Kidney (tissue), 14 donors: ENCODE results near the gene CLTB. TPM values are rescaled to one million over a fixed set of nuclear protein-coding genes. Genes with fewer than 3 reads are reported as not detected.
A peak's percentile ranks its signal among the peaks of the same experiment; 100 is the strongest.

Experiments used
- DNase-seq, 5 donors: peaks; one replicate each; pipeline ENCODE4 v3.0.0-alpha.2; 2013 to 2020
- FAIRE-seq: peaks from 2 replicates; lab custom pipeline; 2012; peaks lifted over from hg19 to GRCh38; lab: Jason Lieb, UNC
- H3K27ac ChIP-seq, 2 donors: one replicate each; pipeline ENCODE4 v1.7.0; 2013; ENCODE audit warnings: low read depth in 2 of 2, low read length in 2 of 2, inconsistent platforms in 1 of 2
- H3K27me3 ChIP-seq: one replicate; pipeline ENCODE4 v1.7.1; 2013; ENCODE audit warnings: low read length, inconsistent platforms; ENCODE audit not compliant: control insufficient read depth, insufficient read depth
- H3K36me3 ChIP-seq, 3 donors: one replicate each; pipeline versions ENCODE4 v1.7.0 to v1.7.1; 2013; ENCODE audit warnings: low read length in 3 of 3, control low read depth in 1 of 3, inconsistent platforms in 1 of 3; ENCODE audit not compliant: insufficient read depth in 3 of 3, control insufficient read depth in 2 of 3
- H3K4me1 ChIP-seq, 3 donors: one replicate each; pipeline versions ENCODE4 v1.7.0 to v1.7.1; 2013; ENCODE audit warnings: low read length in 3 of 3, inconsistent platforms in 1 of 3, low read depth in 1 of 3; ENCODE audit not compliant: control insufficient read depth in 2 of 3, insufficient read depth in 2 of 3
- H3K4me3 ChIP-seq, 3 donors: one replicate each; pipeline versions ENCODE4 v1.7.0 to v1.8.1; 2013; ENCODE audit warnings: low read length in 3 of 3, control low read depth in 1 of 3, inconsistent platforms in 1 of 3
- H3K9ac ChIP-seq, 3 donors: one replicate each; pipeline versions ENCODE4 v1.7.0 to v1.7.1; 2013; ENCODE audit warnings: low read length in 3 of 3, control low read depth in 1 of 3, inconsistent platforms in 1 of 3
- H3K9me3 ChIP-seq, 3 donors: one replicate each; pipeline versions ENCODE4 v1.7.0 to v1.7.1; 2013; ENCODE audit warnings: low read length in 3 of 3, control low read depth in 1 of 3, inconsistent platforms in 1 of 3; ENCODE audit not compliant: control insufficient read depth in 2 of 3, insufficient read depth in 1 of 3
- CTCF ChIP-seq: IDR thresholded peaks from 3 replicates; pipeline ENCODE4 v1.5.1; 2012; ENCODE audit warnings: mild to moderate bottlenecking, moderate library complexity, borderline replicate concordance; ENCODE audit not compliant: insufficient read depth; ENCODE audit errors: extremely low read depth
- intact Hi-C: fragments of 100-400 bp; cut with DNase I; formaldehyde crosslinking; loops from one replicate; pipeline ENCODE4 v1.11.1; 2022
- polyA plus RNA-seq: library from polyadenylated mRNA; stranded (reverse); fragments of 350-450 nt; fragmentation: Illumina TruSeq; extraction: RNeasy Lipid Tissue Mini Kit (QIAGEN cat#74804); gene quantifications from one replicate; pipeline ENCODE4 v1.2.3, GENCODE V29; 2014; ENCODE audit warnings: low read depth, low replicate concordance; ENCODE audit not compliant: insufficient read depth
- total RNA-seq: library from RNA; stranded (reverse); fragmentation: NEBNext Ultra II Directional; extraction: Animal tissue kit (Norgen Biotek cat#: 25700); gene quantifications from one replicate; pipeline ENCODE4 v1.2.1, GENCODE V29; 2021
- donor health status: control.
- donor health status: control.
- donor health status: control.
- donor health status: control.
- donor health status: control.
- donor health status: DM: yes; HTN: yes; CAD: no.
- donor health status: Normal renal cell carcinoma (clear cell type).

The CLTB gene
- total and polyA plus RNA-seq, 2 donors from 2014 or later, result 76.3 to 151 TPM

GRCh38 chr5:176406436-176407052 lies 9.8 kb downstream of the CLTB start:
- H3K36me3 ChIP-seq, result peaks cover 0 to 8% (median 0%) of the 10 kb centered on the region in 3 donors
- DNase-seq, result no peak
- H3K4me1 ChIP-seq, result no peaks in the 10 kb centered on the region
- no peak for TF ChIP-seq CTCF
- H3K27me3 ChIP-seq, result no peaks in the 10 kb centered on the region
- H3K4me3 ChIP-seq, result no peak overlapping the region
- H3K9ac ChIP-seq, result no peak overlapping the region
- intact Hi-C loops, result no loop called here
- no peak overlapping the region for H3K27ac ChIP-seq
- no peak for FAIRE-seq
- H3K9me3 ChIP-seq, result no peaks in the 10 kb centered on the region

- H3K27ac ChIP-seq, result no peak overlapping the region
- no peaks in the 10 kb centered on the region for H3K4me1 ChIP-seq
- peaks cover 0 to 8% (median 0%) of the 10 kb centered on the region in 3 donors for H3K36me3 ChIP-seq
- H3K9ac ChIP-seq, result no peak overlapping the region
- no peaks in the 10 kb centered on the region for H3K9me3 ChIP-seq
- H3K4me3 ChIP-seq, result no peak overlapping the region
- H3K27me3 ChIP-seq, result no peaks in the 10 kb centered on the region
- FAIRE-seq, result no peak
- intact Hi-C loops, result no loop called here
- TF ChIP-seq CTCF, result no peak
- no peak for DNase-seq
Measured at GRCh38 chr5:176405656-176406435, 10.5 kb downstream of the CLTB start.

GRCh38 chr5:176401281-176402205 lies 14.8 kb downstream of the CLTB start:
- Histone ChIP-seq H3K9ac (no peak overlapping the region), H3K27me3 (no peaks in the 10 kb centered on the region), H3K4me1 (no peaks in the 10 kb centered on the region), H3K9me3 (no peaks in the 10 kb centered on the region), H3K4me3 (no peak overlapping the region), H3K36me3 (peaks cover 0 to 2% (median 0%) of the 10 kb centered on the region in 3 donors), H3K27ac (no peak overlapping the region)
- FAIRE-seq, result no peak
- no peak for TF ChIP-seq CTCF
- intact Hi-C loops, result no loop called here
- peak in 1 of 5 donors; percentile 24 for DNase-seq
